CD4-positive, alpha-beta T cell (primary cell): Measurements from ENCODE around the gene CSTPP1. TPM values are rescaled to one million over a fixed set of nuclear protein-coding genes. Genes with fewer than 3 reads are reported as not detected.

Source experiments
- ATAC-seq: fragments of 200-7000 bp; cut with Tn5 transposase; one replicate; pipeline ENCODE4 v1.10.0; 2022; ENCODE audit warnings: mild to moderate bottlenecking; ENCODE audit not compliant: poor library complexity
- CTCF ChIA-PET: fragments of 350-600 bp; sonication (Branson Sonifier 250); formaldehyde crosslinking; loops from one replicate; lab custom pipeline; 2021; ENCODE audit warnings: antibody characterized with exemption, inconsistent platforms; lab: Charles Lee
- POLR2A ChIA-PET: fragments of 350-600 bp; sonication (Branson Sonifier 250); formaldehyde crosslinking; loops from one replicate; lab custom pipeline; 2021; ENCODE audit warnings: antibody characterized with exemption, inconsistent platforms; lab: Charles Lee
- DNase-seq, 14 experiments: peaks; one replicate each; pipeline ENCODE4 v3.0.0-alpha.2; 2013 to 2020; ENCODE audit warnings: mixed read lengths in 2 of 14
- H3K27ac ChIP-seq, 2 donors: one replicate each; pipeline versions ENCODE4 v1.5.1 to v1.7.0; 2013; ENCODE audit warnings: low read length in 2 of 2, low read depth in 1 of 2, mild to moderate bottlenecking in 1 of 2
- H3K27me3 ChIP-seq, 2 experiments: 1 replicate in 1 of 2; 2 replicates in 1 of 2; pipeline versions ENCODE4 v1.6.1 to v1.7.0; 2013; ENCODE audit warnings: low read length in 2 of 2, control low read depth in 1 of 2, mild to moderate bottlenecking in 1 of 2, moderate library complexity in 1 of 2; ENCODE audit not compliant: insufficient read depth in 2 of 2, control insufficient read depth in 1 of 2
- H3K36me3 ChIP-seq: one replicate; pipeline ENCODE4 v1.6.1; 2013; ENCODE audit warnings: low read length, control low read depth; ENCODE audit not compliant: insufficient read depth
- H3K4me1 ChIP-seq: one replicate; pipeline ENCODE4 v1.6.1; 2013; ENCODE audit warnings: low read length, control low read depth; ENCODE audit not compliant: insufficient read depth
- H3K4me3 ChIP-seq: one replicate; pipeline ENCODE4 v1.5.1; 2013; ENCODE audit warnings: mild to moderate bottlenecking, low read length, moderate library complexity
- H3K9me3 ChIP-seq, 2 experiments: 1 replicate in 1 of 2; 2 replicates in 1 of 2; pipeline versions ENCODE4 v1.6.1 to v1.7.0; 2013; ENCODE audit warnings: low read length in 2 of 2, mild to moderate bottlenecking in 2 of 2, control low read depth in 1 of 2, moderate library complexity in 1 of 2; ENCODE audit not compliant: control insufficient read depth in 1 of 2, insufficient read depth in 1 of 2
- H3K27ac Mint-ChIP-seq: one replicate; pipeline ENCODE4 v1.8.0; 2020; ENCODE audit warnings: mixed read lengths
- H3K27me3 Mint-ChIP-seq: one replicate; pipeline ENCODE4 v1.8.0; 2021; ENCODE audit warnings: mixed read lengths
- H3K36me3 Mint-ChIP-seq: one replicate; pipeline ENCODE4 v1.8.0; 2021; ENCODE audit warnings: low read depth, mixed read lengths
- H3K4me1 Mint-ChIP-seq: one replicate; pipeline ENCODE4 v1.8.0; 2021; ENCODE audit warnings: low read depth, mixed read lengths
- H3K4me3 Mint-ChIP-seq: one replicate; pipeline ENCODE4 v1.8.0; 2020; ENCODE audit warnings: mild to moderate bottlenecking, mixed read lengths
- H3K9me3 Mint-ChIP-seq: one replicate; pipeline ENCODE4 v1.8.0; 2020; ENCODE audit warnings: mixed read lengths
- CTCF ChIP-seq: fragments of 200-600 bp; IDR thresholded peaks from one replicate; pipeline ENCODE4 v1.8.0; 2022; ENCODE audit warnings: antibody characterized with exemption, mild to moderate bottlenecking
- intact Hi-C, 2 experiments: fragments of 100-400 bp; cut with DNase I in 1 of 2; cut with micrococcal nuclease in 1 of 2; formaldehyde crosslinking; loops; one replicate each; pipeline versions ENCODE4 v1.15.1 to v1.9.0; 2023 to 2025; cut with DNase I, micrococcal nuclease
- total RNA-seq, 174 experiments: library from RNA in 2 of 174; stranded (reverse) in 2 of 174; gene quantifications; one replicate each; pipeline ENCODE4 v1.2.3 and lab custom pipeline; 2021 to 2026

CSTPP1 gene
- total RNA-seq, 2 experiments from 2014 or later, result 6.6 to 7.3 TPM

- Mint-ChIP-seq H3K4me1 (no peaks in the 10 kb centered on the region), H3K27me3 (no peaks in the 10 kb centered on the region), H3K9me3 (no peaks in the 10 kb centered on the region), H3K36me3 (peaks cover 15% of the 10 kb centered on the region), H3K27ac (no peak overlapping the region), H3K4me3 (no peak overlapping the region)
- ChIA-PET CTCF (no interaction called here), POLR2A (no interaction called here)
- DNase-seq, result no peak
- no peaks in the 10 kb centered on the region for H3K4me1 ChIP-seq
- no peak overlapping the region for H3K27ac ChIP-seq
- TF ChIP-seq CTCF, result no peak
- no peaks in the 10 kb centered on the region for H3K9me3 ChIP-seq
- no peaks in the 10 kb centered on the region for H3K36me3 ChIP-seq
- intact Hi-C loops, result no loop called here
- no peaks in the 10 kb centered on the region for H3K27me3 ChIP-seq
- ATAC-seq, result no peak
- H3K4me3 ChIP-seq, result no peak overlapping the region
Measured at GRCh38 chr11:46966773-46967172, 30.2 kb downstream of the CSTPP1 start.

- no peak overlapping the region for H3K4me3 Mint-ChIP-seq
- POLR2A ChIA-PET, result no interaction called here
- no peak for ATAC-seq
Measured at GRCh38 chr11:46967962-46968361, 31.4 kb downstream of the CSTPP1 start.

GRCh38 chr11:46969379-46969778, 32.8 kb downstream of the CSTPP1 start:
- Histone ChIP-seq H3K4me1 (no peaks in the 10 kb centered on the region), H3K9me3 (no peaks in the 10 kb centered on the region), H3K27me3 (no peaks in the 10 kb centered on the region), H3K27ac (no peak overlapping the region), H3K4me3 (no peak overlapping the region), H3K36me3 (no peaks in the 10 kb centered on the region)
- DNase-seq (no peak), ATAC-seq (no peak)
- Mint-ChIP-seq H3K9me3 (no peaks in the 10 kb centered on the region), H3K4me1 (no peaks in the 10 kb centered on the region), H3K36me3 (peaks cover 4% of the 10 kb centered on the region), H3K27me3 (no peaks in the 10 kb centered on the region), H3K27ac (no peak overlapping the region), H3K4me3 (no peak overlapping the region)
- CTCF ChIA-PET, result no interaction called here
- intact Hi-C loops, result no loop called here
- TF ChIP-seq CTCF, result no peak
- POLR2A ChIA-PET, result interaction anchor here (0.8 kb wide), 1 partner anchor 132 kb away, joined by 3 read pairs; no protein-coding TSS in a partner anchor

More at GRCh38 chr11:46967962-46968361, 31.4 kb downstream of the CSTPP1 start:
- Mint-ChIP-seq H3K9me3 (no peaks in the 10 kb centered on the region), H3K4me1 (no peaks in the 10 kb centered on the region), H3K27me3 (no peaks in the 10 kb centered on the region), H3K36me3 (peaks cover 7% of the 10 kb centered on the region), H3K27ac (no peak overlapping the region)
- no peaks in the 10 kb centered on the region for H3K36me3 ChIP-seq
- no peaks in the 10 kb centered on the region for H3K9me3 ChIP-seq
- intact Hi-C loops, result no loop called here
- CTCF ChIA-PET, result no interaction called here
- no peak for DNase-seq
- H3K27ac ChIP-seq, result no peak overlapping the region
- TF ChIP-seq CTCF, result no peak
- H3K27me3 ChIP-seq, result no peaks in the 10 kb centered on the region
- H3K4me1 ChIP-seq, result no peaks in the 10 kb centered on the region
- H3K4me3 ChIP-seq, result no peak overlapping the region
